Measurements from ENCODE around the gene MRGPRX3.

Gene MRGPRX3

DNA sequence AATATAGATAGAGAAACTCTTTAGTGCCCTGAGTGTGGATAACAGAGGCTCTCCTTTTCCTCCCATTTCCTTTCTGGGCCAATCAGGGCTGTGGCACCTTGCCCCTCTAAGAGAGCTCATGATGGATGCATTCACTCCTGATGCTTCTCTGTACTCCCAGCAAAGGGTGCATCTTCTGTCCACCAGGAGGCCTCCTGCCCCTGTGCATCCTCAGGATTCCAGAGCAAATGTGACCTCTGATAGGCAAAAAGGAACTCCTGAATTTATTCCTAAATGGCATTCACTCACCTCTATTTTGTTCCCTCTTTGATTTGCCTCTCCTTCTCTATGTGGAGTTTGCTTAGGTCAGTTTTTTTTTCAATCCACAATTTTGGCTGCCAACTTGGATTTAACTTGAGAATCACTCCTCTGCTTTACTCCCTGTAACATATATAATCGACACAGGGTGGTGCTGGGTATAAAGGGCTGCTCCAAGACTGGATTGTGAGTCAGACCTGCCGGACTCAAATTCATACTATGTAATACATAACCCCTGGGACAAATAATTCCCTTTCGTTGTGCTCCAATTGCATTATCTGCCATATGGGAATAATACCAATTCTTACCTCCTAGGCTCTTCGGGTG, 39.1 kb downstream of the MRGPRX3 start:
- no peak for DNase-seq

DNA sequence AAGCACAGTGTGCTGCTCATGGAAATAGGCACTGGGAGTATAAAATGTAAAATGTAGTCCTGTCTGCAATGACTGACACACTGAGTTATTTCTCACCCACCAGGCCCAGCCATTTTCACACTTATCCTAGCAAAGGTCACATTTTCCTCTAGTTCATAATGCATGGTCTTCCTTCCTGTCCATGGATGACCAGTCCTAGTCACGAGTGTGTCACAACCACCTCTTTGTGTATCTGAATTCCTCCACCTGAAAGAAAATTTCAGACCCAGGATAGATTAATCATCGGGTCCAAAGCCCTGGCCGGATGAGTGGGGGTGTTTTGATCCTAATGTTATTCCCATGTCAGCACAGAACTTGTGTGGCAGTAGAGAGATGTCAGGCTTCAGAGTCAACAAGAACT, 40.3 kb downstream of the MRGPRX3 start, which contains the start of gene MRGPRX4:
TSS of gene MRGPRX4 (plus strand) at position 172 of the 400 bp plus-strand sequence. CDS start 420 bp downstream, outside the sequence.
- no peak for DNase-seq

DNA sequence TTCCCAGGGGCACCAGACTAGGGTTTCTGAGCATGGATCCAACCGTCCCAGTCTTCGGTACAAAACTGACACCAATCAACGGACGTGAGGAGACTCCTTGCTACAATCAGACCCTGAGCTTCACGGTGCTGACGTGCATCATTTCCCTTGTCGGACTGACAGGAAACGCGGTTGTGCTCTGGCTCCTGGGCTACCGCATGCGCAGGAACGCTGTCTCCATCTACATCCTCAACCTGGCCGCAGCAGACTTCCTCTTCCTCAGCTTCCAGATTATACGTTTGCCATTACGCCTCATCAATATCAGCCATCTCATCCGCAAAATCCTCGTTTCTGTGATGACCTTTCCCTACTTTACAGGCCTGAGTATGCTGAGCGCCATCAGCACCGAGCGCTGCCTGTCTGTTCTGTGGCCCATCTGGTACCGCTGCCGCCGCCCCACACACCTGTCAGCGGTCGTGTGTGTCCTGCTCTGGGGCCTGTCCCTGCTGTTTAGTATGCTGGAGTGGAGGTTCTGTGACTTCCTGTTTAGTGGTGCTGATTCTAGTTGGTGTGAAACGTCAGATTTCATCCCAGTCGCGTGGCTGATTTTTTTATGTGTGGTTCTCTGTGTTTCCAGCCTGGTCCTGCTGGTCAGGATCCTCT, 41.0 kb downstream of the MRGPRX3 start:
- DNase-seq: no peak

All from cortex of kidney (tissue), 1 donor.